ENCODE measurements around the gene ZDHHC14.

- TF ChIP-seq, protein P1, sequence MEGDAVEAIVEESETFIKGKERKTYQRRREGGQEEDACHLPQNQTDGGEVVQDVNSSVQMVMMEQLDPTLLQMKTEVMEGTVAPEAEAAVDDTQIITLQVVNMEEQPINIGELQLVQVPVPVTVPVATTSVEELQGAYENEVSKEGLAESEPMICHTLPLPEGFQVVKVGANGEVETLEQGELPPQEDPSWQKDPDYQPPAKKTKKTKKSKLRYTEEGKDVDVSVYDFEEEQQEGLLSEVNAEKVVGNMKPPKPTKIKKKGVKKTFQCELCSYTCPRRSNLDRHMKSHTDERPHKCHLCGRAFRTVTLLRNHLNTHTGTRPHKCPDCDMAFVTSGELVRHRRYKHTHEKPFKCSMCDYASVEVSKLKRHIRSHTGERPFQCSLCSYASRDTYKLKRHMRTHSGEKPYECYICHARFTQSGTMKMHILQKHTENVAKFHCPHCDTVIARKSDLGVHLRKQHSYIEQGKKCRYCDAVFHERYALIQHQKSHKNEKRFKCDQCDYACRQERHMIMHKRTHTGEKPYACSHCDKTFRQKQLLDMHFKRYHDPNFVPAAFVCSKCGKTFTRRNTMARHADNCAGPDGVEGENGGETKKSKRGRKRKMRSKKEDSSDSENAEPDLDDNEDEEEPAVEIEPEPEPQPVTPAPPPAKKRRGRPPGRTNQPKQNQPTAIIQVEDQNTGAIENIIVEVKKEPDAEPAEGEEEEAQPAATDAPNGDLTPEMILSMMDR (IDR thresholded peaks at IDR 0.05): no peak
- no peak for TF ChIP-seq POLR2A (IDR thresholded peaks at IDR 0.05)
These were observed 214.8 kb downstream of the ZDHHC14 start for GRCh38 chr6:157595768-157596167.

Measured in body of pancreas (tissue), 4 donors.